Activated CD8-positive, alpha-beta memory T cell treated with anti-CD3 and anti-CD28 coated beads, Interleukin-2, amount 50 U/mL, for 1 hour (primary cell): ENCODE measurements around the gene CDH13.

ENCODE experiments used
- DNase-seq: peaks from one replicate; pipeline ENCODE4 v3.0.0-alpha.2; 2020; ENCODE audit errors: extremely low read depth

CDH13 gene

DNA sequence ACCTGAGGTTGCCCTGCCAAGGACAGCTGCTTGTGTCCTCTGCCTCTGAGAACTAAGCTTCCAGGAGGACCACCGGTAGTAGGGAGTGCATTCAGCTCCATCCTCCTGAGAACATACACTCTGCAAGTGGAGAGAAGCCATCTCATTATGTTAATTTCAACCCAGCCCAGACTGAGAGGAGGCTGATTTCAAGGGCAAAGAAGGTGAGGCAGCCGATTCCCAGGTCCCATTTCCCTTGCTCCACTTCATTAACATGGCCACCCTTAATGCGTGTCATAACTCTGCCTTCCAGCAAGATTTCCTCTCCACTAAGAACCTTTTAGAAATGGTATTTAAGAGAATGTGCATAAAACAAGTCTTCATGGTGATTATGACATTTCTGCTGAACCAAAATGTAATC, 72.5 kb downstream of the CDH13 start:
- DNase-seq = no peak

DNA sequence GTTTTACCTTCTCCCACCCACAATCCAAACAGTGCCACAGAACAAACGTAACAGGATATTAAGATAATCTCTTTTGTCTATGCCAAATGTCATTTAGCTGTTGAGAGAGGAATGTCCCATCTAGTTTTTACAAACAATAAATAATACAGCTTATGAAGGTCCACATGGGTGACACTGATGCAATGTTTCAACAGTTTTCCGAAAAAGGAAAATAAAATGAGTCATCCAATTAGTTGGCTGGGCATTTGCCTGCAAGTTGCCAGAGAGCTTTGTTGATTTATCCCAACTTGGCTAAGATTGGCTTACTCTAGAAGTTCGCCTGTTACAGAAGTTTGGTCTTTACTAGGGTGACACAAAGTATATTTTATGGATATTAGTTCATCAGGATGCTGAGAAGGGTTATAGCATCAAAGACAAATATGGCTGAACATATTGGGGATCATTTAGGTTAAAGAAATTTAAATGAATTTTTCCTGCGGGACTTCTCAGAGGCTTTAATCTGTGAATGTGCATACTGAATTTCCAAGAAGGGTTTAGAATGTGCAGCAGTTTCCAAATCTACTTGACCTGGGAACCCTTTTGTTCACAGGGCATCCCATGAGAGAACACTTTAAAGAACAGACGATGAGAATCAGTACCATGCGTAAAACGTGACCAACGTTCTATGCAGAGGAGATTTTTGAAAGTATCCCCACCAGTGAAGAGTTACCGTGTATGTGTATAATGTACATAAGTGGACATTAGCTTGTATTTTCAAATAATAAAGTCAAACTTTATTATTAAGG, 73.1 kb downstream of the CDH13 start:
- DNase-seq = no peak

DNA sequence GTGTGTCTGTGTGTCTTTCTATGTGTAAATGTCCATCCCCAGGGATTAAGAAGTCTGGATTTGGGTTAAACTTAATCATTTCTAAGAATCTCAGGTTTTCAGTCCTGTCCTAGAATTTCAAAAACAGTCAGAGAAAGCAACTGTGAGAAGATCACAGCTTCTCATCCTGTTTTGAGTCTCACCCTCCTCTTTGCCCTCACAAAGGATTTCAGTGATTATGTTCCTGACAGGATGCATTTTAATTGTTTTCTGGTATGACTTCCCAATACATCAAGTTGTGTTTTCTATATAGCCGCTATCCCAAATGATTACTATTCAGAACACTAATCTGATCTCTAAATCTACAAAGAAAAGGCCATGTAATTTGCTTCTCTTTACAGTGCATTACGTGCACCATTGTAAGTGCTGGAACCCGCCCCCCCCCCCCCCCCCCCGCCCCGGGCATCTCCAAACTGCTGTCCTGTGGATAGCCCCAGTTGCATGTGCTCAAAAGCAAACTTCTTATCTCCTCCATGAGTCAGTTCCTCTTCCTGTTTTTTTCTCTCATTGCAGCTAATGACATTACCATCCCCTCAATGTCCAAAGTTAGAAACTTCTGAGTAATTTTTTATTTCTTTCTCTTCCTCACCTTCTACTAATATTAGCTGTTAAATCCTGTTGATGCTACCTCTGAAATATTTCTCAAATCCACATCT, 73.9 kb downstream of the CDH13 start:
- DNase-seq = no peak

DNA sequence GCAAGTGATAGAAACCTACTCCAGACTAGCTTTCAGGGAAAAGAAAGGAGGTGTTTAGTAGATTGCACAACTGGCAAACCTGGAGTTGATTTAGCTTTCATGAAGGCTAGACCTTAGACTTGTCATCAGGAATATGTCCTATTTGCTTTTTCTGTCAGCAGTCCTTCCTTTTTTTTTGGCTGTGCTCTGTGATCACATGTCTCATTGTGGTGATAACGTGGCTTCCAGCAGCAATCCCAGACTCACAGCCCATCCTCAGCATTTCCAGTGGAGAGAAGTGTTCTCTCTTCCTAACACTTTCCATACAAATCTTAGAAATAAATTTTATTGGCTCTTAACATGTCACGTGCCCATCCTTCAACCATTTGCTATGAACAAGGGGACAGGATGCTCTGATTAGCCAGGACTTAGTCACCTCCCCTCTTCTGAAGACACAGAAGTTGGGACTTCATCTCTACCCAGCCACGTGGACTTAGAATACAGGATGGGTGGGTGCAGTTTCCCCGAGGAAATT, 74.7 kb downstream of the CDH13 start:
- DNase-seq = no peak

DNA sequence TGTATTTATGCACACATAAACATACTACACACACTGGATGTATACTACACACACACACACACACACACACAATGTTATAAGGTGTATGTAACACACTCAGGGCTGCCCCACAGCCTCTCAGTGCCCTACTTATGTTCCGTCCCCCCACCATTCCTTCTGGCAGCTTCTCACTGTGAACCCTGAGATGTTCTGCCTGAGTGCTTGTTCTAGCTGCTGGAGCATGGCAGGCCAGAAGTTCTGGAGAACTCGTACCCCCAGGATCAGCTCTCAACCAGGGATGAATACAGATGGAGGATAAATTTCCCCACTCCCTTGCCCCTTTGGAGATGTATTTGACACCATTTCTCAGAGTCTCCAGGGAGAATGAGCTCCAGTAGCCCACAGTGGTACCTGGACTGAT, 76.4 kb downstream of the CDH13 start:
- no peak for DNase-seq

DNA sequence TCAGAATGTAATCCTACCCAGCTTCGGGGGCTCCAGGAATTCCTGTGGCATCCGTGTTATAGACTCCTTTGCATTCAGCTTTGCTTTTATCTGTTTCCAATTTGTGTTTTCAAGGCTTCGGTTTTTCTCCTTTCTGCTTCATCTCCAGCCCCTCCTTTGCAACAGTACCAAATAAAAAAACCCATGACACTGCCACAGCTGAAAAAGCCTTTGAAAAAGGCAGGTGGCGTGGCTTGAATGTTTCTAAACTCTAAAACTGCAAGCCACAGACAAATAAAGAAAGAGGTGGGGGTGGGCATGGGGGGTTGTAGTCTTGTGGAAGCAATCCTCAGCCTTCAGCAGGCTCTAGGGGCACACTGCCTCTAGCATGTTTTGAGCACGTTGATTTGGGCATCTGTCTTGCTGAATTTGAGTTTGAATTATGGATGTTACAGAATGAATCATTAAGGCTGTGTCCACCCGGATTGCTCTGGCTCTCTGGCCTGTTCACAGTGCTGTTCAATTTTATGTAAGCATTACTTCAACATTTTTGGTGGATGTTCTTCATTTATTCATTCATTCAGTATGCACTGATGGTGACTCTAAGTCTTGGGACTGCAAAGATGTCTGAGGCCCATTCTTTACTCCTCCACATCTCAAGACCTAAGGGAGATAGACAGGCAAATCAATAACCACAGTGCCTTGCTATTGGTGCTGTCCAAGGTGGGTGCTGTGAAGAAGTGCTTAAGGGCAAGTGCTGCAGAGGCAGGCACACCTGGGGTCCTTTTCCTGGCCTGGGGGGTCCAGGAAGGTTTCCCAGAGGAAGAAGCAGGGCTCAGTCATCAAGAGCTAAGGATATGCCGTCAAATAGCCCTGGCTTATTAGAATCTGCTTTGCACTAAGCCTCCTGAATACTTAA, 77.4 kb downstream of the CDH13 start:
- DNase-seq = no peak

DNA sequence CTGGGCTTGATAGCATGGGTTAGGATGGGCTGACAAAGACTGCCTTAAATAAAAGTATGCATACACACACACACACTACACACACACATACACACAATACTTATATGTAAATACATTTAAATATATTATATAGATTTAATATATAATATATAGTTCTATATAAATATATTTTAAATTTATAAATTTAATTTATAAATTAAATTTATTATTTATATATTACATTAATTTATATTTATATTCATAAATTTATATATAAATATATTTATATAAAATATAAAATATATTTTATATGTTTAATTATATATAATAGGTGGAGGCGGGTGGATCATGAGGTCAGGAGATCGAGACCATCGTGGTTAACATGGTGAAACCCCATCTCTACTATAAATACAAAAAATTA, 83.2 kb downstream of the CDH13 start:
- no peak for DNase-seq

DNA sequence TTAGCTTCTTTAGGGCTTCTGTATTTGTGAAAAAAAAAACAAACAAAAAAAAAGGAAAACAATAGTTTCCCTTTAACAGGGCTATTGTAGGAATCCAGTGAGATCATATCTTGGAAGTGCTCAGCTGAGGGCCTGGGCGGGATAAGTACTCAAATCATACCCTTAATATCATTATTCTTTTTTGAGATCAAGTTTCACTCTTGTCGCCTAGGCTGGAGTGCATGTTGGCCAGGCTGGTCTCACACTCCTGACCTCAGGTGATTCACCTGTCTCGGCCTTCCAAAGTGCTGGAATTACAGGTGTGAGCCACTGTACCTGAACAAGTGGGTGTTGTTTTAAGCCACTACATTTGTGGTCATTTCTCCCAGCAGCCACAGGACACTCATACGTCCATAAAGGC, 87.0 kb downstream of the CDH13 start:
- DNase-seq = no peak

DNA sequence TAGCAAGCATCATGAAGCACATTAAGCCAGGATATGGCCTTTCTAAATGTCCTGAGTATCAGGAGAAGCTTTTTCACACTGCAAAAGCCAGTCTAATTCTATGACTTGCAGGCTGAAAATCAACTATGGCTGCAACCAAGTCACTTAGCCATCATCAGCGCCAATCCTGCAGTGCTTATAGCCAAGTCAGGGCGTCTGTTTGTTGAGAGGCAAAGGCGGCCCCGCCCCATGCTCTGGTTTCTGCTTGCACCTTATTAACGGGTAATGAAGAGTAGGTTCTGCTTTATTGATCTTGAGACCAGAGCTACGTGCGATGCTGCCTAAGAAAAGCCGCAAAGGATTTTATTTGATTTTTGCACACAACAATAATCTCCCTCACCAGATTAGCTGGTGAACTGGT, 88.4 kb downstream of the CDH13 start:
- DNase-seq = no peak

DNA sequence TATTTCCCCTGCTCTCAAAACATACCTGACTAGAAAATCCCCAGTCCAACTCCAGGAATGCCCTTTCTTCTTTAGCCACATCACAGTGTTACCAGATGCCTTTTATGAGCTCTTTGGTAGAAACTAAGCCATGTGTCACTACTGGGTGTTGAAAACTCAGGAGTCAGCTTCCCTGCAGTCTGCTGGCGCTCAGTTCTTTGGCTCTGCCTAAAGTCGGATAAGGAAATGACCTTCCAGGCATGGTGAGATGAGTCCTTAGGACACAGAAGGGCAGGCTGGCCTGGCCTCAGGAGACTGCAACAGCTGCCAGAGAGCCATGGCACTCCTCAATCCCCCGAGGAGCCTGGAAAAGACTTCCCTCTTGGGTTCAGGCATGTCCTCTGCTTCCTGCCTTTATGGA, 89.1 kb downstream of the CDH13 start:
- no peak for DNase-seq

DNA sequence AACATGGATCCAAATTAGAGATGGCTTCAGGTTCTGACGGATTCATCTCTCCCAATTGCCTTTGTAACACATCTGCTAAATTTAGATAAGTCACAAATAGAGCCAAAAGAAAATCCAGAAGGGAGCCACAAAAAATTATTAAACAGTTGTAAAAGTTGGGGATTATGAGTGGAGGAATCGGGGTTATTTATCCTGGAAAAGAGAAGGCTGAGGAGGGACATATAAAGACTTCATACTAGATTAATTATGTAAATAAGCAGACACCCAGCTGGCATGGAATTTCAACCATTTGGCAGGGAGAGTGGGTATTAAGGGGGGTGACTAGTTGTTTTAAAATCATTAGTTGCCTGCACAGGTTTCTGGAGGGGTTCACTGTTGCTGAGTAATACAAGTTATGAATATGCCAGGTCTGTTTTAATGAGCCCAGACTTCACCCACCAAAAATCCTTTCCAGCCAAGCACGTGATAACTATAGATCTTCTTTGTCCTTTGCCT, 89.6 kb downstream of the CDH13 start:
- DNase-seq = no peak

DNA sequence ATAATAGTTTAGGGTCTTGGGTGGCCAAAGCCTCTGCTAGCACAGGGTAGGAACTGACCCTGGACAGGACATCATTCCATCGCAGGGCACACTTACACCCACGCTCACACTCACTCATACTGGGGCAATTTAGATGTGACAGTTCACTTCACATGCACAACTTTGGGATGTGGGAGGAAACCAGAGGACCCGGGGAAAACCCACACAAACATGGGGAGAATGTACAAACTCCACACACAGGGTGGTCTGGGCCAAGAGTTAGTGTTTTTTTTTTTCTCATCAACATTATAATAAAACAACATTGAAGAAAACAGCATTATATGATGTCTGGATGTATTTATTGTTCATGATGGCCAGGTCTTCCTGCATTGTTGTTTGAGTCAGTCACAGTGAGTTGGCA, 93.6 kb downstream of the CDH13 start:
- no peak for DNase-seq

DNA sequence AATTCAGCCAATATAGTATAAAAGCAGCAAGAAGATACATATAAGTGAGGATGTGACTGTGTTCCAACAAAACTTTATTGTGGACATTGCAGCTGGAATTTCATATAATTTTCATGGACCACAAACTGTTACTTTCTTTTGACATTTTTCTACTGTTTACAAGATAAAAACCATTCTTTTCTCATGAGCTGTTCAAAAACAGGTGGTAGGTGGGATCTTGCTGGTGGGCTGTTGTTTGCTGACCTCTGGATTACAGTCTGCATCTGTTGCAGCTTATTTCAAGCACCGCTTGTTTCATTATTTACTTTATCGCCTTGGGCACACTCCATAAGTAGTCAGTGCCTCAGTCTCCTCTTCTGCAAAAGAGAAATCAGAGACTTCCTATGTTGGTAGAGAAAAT, 99.5 kb downstream of the CDH13 start:
- DNase-seq = no peak

DNA sequence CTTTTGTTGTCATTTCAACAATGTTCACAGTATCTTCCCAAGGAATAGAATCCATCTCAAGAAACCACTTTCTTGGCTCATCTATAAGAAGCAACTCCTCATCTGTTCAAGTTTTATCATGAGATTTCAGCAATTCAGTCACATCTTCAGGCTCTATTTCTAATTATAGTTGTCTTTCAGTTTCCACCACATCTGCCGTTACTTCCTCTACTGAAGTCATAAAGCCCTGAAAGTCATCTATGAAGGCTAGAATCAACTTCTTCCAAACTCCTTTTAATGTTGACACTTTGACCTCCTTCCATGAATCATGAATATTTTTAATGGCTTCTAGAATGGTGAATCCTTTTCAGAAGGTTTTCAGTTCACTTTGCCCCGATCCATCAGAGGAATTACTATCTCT, 102.1 kb downstream of the CDH13 start:
- no peak for DNase-seq

DNA sequence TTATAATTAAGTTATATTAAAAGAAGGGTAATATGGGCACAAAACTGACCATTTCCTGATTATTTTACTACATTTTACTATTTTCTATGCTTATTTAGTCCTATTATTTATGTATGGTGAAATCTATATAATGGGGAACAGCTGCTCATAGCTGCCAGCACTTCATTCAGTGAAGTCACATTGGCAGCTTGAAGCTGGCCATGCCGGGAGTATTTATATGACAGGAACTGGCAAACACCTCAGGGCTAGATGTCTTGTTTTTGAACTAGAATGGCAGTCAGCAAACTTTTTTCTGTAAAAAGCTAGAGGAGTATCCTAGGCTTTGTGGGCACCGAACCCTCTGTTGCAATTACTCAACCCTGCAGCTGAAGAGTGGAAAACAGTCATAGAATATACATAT, 104.1 kb downstream of the CDH13 start:
- no peak for DNase-seq

DNA sequence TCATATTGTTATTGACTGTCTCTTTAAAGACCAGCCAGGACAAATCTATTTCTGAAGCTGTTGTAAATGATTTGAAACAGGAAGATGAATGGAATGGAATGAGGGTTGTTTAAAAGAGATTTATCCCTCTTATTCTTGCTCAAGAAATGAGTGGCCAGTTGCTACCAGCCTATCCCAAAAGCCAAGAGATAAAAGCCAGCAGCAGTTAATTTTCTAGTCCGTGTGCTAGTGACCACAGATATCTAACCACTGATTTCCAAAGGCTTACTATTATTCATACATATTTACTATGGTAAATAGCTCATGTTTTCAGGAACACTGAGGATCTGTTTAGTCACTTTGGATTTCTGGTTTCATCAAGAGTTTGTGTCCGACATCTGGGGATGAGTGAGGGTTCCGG, 105.7 kb downstream of the CDH13 start:
- DNase-seq = no peak

DNA sequence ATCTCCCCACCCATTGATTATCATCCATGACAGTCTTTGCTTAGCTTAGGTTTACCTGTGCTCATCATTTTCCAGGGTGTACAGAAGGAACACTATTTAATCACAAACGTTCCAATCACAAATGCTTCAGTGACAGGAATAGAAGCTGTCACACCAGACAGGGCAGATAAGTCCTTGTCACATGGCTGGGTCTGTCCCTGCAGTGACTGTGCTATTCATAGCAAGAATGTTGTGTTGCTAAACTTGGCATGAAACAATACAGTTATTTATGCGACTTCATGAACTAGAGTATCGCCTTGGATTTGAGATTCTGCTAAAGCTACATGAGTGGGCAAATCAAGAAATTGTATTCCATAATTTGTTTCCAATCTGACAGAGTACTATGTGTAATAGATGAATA, 108.4 kb downstream of the CDH13 start:
- DNase-seq = no peak

DNA sequence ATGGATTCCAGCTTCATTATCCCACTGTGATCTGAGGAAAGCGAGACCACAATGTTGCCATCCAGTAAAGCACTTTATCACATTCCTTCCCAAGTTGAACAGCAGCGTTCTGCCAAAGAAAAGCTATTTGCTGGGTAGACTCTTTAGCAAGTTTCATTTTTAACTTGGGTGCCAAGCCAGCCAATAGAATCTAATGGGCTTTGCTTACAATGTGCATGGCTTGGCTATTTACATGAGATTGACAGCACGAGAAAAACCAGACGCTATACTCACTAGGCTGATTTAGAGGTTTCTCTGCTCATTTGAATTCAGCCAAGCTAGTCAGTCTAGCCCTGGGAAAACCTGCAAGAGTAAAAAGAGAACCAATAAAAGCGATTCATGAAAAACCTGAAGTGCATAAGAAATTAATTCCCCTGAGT, 108.9 kb downstream of the CDH13 start:
- no peak for DNase-seq

DNA sequence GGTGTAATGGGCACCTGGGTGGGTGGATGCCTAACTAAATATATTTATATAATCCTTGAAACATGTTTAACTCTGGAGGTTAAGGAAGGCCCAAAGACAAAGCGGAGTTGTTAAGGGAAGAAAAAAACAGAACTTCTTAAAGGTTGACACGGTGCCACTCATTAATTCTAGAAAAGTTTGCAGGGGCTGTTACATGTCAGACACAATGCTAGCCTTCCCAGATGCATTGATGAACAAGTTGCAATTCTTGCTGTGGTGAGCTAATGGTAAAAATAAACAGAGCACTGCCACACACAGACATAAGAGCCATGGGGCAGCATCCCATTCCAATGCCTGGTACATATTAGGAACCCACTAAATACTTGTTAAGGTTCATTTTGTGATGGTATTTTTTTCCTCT, 109.5 kb downstream of the CDH13 start:
- DNase-seq = no peak

DNA sequence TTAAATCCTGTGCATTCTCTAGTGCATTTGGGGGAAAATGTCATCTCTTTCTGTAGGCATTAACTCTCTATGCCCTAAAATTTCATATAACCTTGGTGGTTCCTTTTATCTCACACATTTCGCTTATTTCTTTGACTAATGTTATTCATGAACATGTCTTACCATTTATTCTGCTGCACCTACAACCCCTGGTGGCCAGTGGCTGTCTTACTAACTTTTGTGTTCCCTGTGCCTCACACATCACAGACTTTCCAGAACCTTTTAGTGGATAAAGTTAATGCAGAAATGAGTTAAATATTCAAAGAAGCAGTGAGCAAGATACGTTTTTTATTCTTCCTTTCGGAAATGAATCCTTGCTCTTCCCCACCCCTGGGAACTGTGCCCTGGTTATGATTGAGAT, 111.9 kb downstream of the CDH13 start:
- no peak for DNase-seq

DNA sequence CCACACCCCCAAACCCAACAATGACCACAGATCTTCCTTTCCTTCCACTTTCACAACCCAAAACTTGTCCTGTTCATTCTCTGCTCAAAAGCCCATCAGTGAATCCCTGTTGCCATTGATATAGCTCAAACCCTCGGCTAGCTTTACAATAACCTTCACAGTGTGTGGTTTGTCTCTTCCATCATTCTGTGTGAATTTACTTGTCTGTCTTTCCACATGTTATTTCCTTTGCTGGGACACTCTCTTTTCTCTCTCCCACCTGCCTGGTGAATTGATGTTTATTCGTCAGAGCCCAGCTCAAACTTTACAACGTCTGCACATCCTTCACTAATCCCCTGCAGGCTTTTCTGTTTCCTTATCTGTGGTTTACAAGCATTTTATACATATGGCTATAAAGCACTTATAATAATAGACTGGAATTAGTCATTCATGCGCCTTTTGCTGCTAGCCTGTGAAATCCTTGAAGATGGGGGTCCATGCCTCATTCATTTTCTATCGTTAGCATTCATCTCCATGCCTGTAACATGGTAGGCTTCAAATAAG, 114.4 kb downstream of the CDH13 start:
- no peak for DNase-seq

DNA sequence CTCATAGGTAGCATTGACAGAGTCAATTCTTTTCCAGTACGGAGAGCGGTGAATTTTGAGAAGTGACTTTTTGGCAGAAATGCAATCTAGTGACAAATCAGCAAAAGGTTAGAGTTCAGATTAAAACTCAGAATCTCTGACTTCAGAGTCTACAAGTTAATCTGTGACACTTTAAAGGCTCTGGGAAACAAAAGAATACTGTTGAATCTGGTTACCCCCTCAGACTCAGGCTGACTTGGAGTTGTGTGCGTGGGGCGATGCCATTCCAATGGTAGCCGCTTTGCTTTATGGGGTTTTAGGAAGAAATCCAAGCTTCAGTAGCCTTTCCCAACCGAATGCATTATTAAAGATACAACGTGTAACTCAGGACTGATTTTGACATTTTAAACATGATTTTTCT, 118.2 kb downstream of the CDH13 start:
- DNase-seq = no peak
